ENCODE results near the gene CTH. TPM values are rescaled to one million over a fixed set of nuclear protein-coding genes. Genes with fewer than 3 reads are reported as not detected.
"Not testable (repeated sequence)": the region's sequence is repeated elsewhere in the genome, so short reads cannot be mapped to it uniquely, and the experiment has no call there.

CTH gene
- total and polyA plus RNA-seq, 4 donors: 8.9 to 49.4 (median 44.8) TPM

DNA sequence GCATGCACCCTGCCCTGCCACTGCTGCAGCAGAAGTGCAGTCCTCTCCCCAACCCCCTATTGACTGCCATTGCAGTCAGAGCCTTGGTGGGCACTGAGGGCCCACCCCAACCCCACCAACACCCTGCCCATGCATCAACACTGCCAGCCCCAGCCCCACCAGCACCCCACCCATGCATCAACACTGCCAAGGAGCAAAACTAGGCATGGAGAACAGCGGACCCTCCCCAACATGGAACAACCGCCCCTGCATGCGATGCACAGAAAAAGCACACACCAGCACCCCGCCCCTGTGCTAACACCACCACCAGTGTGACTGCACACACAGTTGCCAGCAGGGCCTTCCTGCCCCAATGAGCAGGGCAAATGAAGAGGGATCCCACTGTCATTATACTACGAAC lies 57.1 kb downstream of the CTH start:
- Histone ChIP-seq H3K4me3 (ENCODE audit: low read depth in 1 of 3, low read length in 3 of 3) (no peak overlapping the region), H3K9me3 (ENCODE audit: control insufficient read depth in 4 of 4, low read length in 3 of 4) (no peaks in the 10 kb centered on the region), H3K27ac (ENCODE audit: low read depth in 1 of 2, low read length in 2 of 2) (no peak overlapping the region), H3K36me3 (ENCODE audit: control insufficient read depth in 4 of 4, insufficient read depth in 3 of 4, low read depth in 1 of 4, low read length in 3 of 4) (no peaks in the 10 kb centered on the region), H3K27me3 (ENCODE audit: control insufficient read depth in 4 of 4, insufficient read depth in 4 of 4, low read length in 3 of 4) (no peaks in the 10 kb centered on the region), H3K4me1 (ENCODE audit: control insufficient read depth in 4 of 4, insufficient read depth in 4 of 4, low read length in 3 of 4) (peaks cover 0 to 3% (median 0%) of the 10 kb centered on the region in 4 donors), H3K9ac (ENCODE audit: low read depth in 1 of 2, low read length in 2 of 2) (no peak overlapping the region)
- WGBS: 95% methylated on average over 5 of the region's 5 CpGs
- no peak for DNase-seq (ENCODE audit: low spot score)
- TF ChIP-seq, protein P1, sequence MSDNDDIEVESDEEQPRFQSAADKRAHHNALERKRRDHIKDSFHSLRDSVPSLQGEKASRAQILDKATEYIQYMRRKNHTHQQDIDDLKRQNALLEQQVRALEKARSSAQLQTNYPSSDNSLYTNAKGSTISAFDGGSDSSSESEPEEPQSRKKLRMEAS (IDR thresholded peaks at IDR 0.05): no peak
- TF ChIP-seq ZBTB33 (IDR thresholded peaks at IDR 0.05) (no peak), HNF4G (IDR thresholded peaks at IDR 0.05) (no peak)

DNA sequence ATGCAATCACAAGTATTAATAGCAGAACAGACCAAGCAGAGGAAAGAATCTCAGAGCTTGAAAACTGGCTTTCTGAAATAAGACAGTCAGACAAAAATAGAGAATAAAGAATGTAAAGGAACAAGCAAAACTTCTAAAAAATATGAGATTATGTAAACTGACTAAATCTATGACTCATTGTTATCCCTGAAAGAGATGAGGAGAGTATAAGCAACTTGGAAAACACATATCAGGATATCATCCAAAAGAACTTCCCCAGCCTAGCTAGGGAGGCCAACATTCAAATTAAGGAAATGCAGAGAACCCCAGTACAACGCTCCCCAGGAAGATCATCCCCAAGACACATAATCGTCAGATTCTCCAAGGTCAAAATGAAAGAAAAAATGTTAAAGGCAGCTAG lies 58.1 kb downstream of the CTH start:
- not testable (repeated sequence) for H3K36me3 ChIP-seq (ENCODE audit: control insufficient read depth in 4 of 4, insufficient read depth in 3 of 4, low read depth in 1 of 4, low read length in 3 of 4); H3K4me3 ChIP-seq (ENCODE audit: low read depth in 1 of 3, low read length in 3 of 3); H3K9me3 ChIP-seq (ENCODE audit: control insufficient read depth in 4 of 4, low read length in 3 of 4); H3K27ac ChIP-seq (ENCODE audit: low read depth in 1 of 2, low read length in 2 of 2); H3K9ac ChIP-seq (ENCODE audit: low read depth in 1 of 2, low read length in 2 of 2); DNase-seq (ENCODE audit: low spot score); H3K4me1 ChIP-seq (ENCODE audit: control insufficient read depth in 4 of 4, insufficient read depth in 4 of 4, low read length in 3 of 4); H3K27me3 ChIP-seq (ENCODE audit: control insufficient read depth in 4 of 4, insufficient read depth in 4 of 4, low read length in 3 of 4)
- WGBS: 84% methylated on average over 2 of the region's 2 CpGs

GRCh38 chr1:70475023-70475422 lies 64.0 kb downstream of the CTH start:
- no peaks in the 10 kb centered on the region for H3K9me3 ChIP-seq (ENCODE audit: control insufficient read depth in 4 of 4, low read length in 3 of 4)
- TF ChIP-seq, protein P1 (IDR thresholded peaks at IDR 0.05): no peak
- TF ChIP-seq GABPA (IDR thresholded peaks at IDR 0.05 in 1 of 2, conservative IDR thresholded peaks at IDR 0.05 in 1 of 2) (no peak), NR2F2 (IDR thresholded peaks at IDR 0.05) (no peak)
- TF ChIP-seq, protein P2, sequence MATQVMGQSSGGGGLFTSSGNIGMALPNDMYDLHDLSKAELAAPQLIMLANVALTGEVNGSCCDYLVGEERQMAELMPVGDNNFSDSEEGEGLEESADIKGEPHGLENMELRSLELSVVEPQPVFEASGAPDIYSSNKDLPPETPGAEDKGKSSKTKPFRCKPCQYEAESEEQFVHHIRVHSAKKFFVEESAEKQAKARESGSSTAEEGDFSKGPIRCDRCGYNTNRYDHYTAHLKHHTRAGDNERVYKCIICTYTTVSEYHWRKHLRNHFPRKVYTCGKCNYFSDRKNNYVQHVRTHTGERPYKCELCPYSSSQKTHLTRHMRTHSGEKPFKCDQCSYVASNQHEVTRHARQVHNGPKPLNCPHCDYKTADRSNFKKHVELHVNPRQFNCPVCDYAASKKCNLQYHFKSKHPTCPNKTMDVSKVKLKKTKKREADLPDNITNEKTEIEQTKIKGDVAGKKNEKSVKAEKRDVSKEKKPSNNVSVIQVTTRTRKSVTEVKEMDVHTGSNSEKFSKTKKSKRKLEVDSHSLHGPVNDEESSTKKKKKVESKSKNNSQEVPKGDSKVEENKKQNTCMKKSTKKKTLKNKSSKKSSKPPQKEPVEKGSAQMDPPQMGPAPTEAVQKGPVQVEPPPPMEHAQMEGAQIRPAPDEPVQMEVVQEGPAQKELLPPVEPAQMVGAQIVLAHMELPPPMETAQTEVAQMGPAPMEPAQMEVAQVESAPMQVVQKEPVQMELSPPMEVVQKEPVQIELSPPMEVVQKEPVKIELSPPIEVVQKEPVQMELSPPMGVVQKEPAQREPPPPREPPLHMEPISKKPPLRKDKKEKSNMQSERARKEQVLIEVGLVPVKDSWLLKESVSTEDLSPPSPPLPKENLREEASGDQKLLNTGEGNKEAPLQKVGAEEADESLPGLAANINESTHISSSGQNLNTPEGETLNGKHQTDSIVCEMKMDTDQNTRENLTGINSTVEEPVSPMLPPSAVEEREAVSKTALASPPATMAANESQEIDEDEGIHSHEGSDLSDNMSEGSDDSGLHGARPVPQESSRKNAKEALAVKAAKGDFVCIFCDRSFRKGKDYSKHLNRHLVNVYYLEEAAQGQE (IDR thresholded peaks at IDR 0.05): no peak
- H3K4me1 ChIP-seq (ENCODE audit: control insufficient read depth in 4 of 4, insufficient read depth in 4 of 4, low read length in 3 of 4): no peaks in the 10 kb centered on the region
- no peak overlapping the region for H3K9ac ChIP-seq (ENCODE audit: low read depth in 1 of 2, low read length in 2 of 2)
- DNase-seq (ENCODE audit: low spot score): no peak
- no peak overlapping the region for H3K4me3 ChIP-seq (ENCODE audit: low read depth in 1 of 3, low read length in 3 of 3)
- H3K36me3 ChIP-seq (ENCODE audit: control insufficient read depth in 4 of 4, insufficient read depth in 3 of 4, low read depth in 1 of 4, low read length in 3 of 4): no peaks in the 10 kb centered on the region
- 91% methylated on average over 1 of the region's 1 CpG for WGBS
- H3K27ac ChIP-seq (ENCODE audit: low read depth in 1 of 2, low read length in 2 of 2): no peak overlapping the region
- H3K27me3 ChIP-seq (ENCODE audit: control insufficient read depth in 4 of 4, insufficient read depth in 4 of 4, low read length in 3 of 4): no peaks in the 10 kb centered on the region

DNA sequence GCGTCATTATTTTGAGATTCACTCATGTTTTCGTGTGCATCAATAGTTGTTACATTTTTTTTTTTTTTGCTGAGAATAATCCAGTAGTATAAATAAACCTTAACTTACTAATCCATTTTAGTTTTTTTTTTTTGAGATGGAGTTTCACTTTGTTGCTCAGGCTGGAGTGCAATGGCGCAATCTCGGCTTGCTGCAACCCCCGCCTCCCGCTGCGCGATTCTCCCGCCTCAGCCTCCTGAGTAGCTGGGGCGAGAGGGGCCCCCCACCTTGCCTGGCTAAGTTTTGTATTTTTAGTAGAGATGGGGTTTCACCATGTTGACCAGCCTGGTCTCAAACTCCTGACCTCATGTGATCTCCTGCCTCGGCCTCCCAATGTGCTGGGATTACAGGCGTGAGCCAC lies 66.0 kb downstream of the CTH start:
- Histone ChIP-seq H3K4me3 (ENCODE audit: low read depth in 1 of 3, low read length in 3 of 3) (no peak overlapping the region), H3K27ac (ENCODE audit: low read depth in 1 of 2, low read length in 2 of 2) (no peak overlapping the region), H3K9ac (ENCODE audit: low read depth in 1 of 2, low read length in 2 of 2) (no peak overlapping the region), H3K9me3 (ENCODE audit: control insufficient read depth in 4 of 4, low read length in 3 of 4) (no peaks in the 10 kb centered on the region), H3K27me3 (ENCODE audit: control insufficient read depth in 4 of 4, insufficient read depth in 4 of 4, low read length in 3 of 4) (no peaks in the 10 kb centered on the region), H3K36me3 (ENCODE audit: control insufficient read depth in 4 of 4, insufficient read depth in 3 of 4, low read depth in 1 of 4, low read length in 3 of 4) (no peaks in the 10 kb centered on the region), H3K4me1 (ENCODE audit: control insufficient read depth in 4 of 4, insufficient read depth in 4 of 4, low read length in 3 of 4) (no peaks in the 10 kb centered on the region)
- DNase-seq (ENCODE audit: low spot score): no peak
- WGBS: 96% methylated on average over 12 of the region's 12 CpGs
- no peak for TF ChIP-seq NR2F2 (IDR thresholded peaks at IDR 0.05)
- TF ChIP-seq, protein P2 (IDR thresholded peaks at IDR 0.05): no peak
- TF ChIP-seq JUND (IDR thresholded peaks at IDR 0.05): no peak
- TF ChIP-seq, protein P3, sequence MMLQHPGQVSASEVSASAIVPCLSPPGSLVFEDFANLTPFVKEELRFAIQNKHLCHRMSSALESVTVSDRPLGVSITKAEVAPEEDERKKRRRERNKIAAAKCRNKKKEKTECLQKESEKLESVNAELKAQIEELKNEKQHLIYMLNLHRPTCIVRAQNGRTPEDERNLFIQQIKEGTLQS (IDR thresholded peaks at IDR 0.05): no peak
- TF ChIP-seq TAF1 (conservative IDR thresholded peaks at IDR 0.05): no peak
- TF ChIP-seq RXRA (IDR thresholded peaks at IDR 0.05): no peak
- no peak for TF ChIP-seq ZBTB33 (IDR thresholded peaks at IDR 0.05)

All from liver (tissue), 9 donors.